Activated T-cell treated with anti-CD3 and anti-CD28 coated beads for 4 hours (primary cell): ENCODE results near the gene ACADSB.

ENCODE experiments used
- DNase-seq: peaks from one replicate; pipeline ENCODE4 v3.0.0-alpha.2; 2020

ACADSB gene

DNA sequence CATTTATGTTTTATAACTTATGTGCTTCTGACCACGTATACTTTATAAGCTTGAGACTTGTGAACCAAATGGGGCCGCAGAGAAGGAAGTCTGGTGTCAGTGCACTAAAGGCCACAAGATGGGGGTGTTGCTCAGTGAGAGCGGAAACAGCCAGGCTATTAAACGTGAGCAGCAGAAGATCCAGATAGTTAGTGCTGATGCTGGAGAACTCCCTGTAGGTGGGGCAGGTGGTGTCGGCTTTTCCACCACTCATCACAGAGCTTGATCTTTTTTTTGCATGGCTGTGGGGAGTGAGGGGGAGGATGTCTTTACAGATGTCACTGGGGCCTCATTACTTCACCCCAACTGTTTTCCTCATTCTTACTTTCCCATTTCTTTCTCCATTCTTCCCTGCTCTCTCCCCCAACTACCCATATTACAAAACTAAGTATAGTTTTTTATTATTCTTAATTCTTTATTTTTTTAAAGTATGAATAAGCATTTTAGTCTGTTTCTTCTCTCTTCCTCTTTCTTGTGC lies 34.7 kb downstream of the ACADSB start:
- peak; percentile 21 for DNase-seq

DNA sequence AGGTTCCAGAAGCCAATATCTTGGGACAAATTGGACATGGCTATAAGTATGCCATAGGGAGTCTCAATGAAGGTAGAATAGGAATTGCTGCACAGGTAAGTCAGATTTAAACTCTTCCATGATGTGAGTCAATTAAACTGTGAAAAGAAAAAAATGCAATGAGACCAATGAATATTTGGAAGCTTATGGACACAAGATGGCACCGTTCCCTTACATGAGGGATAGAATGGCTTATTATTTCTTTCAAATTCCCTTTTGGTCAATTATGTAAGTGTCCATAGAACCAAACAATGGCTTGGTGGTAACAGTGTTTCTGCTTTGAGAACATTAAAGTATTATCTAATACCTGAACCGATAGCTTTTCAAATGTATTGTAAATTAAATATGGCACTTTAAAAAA lies 35.6 kb downstream of the ACADSB start:
- no peak for DNase-seq

DNA sequence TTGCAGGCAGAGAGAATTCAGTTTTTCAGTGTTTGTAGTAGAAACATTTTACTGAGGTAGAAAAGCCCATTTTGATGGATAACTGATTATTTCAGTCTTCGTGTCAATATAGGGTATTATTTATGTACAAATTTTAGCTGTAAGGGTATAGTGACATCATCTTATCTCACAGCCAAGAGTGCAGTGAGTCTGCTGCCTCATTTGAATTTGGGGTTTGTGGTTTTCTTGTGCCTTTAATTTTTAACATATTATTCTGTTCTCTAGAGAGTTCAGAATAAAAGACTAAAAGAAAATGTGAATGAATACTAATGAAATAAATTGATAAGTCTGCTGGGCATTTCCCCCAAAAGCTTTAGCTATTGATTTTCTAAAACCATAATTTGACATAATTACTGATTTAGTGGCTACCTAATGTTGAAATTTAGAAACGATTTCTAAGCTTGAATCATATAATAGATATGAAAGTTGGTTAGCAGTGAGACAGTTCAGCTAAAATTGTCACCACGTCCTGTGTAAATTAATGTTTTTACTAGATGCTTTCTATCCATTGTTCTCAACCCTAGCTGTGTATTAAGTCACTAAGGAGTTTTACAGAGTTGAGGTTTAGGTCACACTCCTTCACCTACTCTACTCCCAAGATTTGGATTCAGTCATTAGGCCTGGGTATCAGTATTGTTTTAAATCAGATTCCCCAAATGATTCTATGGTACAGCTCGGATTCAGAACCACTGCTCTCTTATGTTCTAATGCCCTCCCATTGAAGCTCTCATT lies 37.3 kb downstream of the ACADSB start:
- DNase-seq, result no peak

DNA sequence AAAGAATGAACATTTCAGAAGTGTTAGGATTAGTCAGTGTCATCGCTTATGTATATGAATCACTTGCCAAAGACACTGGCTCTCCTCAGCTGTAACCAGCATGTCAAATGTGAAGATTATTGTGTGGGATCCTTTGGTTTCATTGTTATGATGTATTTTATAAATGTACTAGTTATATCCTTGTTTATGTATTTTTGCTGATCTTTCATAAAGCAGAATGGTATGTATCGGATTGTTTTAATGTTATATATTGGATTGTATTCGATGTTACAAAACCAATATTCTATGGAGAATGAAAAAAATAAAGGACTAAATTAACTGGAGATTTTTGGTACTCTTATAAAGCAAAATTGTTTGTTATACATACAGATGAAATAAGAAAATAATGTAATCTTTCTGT lies 49.2 kb downstream of the ACADSB start:
- DNase-seq, result no peak

DNA sequence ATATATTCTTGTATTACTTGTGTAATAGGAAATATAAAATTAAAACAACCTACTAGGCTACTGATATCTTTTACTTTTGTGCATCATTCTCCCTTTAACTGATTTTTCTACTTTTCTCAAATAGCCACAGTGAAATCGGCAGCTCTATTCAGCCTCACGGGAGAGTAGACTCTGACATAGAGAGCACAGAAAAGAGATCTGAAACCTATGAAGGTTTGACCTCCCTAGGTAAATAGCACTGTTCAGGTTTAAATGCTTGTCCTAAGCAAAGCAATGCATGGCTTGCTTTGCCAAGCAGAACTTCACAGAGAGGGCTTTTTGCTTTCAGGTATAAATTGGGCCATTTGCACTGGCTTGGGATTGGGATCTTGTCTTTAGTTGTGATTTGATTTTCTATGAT lies 53.1 kb downstream of the ACADSB start:
- no peak for DNase-seq

- DNase-seq, result no peak
Measured at GRCh38 chr10:123062726-123063125, 53.9 kb downstream of the ACADSB start.

DNA sequence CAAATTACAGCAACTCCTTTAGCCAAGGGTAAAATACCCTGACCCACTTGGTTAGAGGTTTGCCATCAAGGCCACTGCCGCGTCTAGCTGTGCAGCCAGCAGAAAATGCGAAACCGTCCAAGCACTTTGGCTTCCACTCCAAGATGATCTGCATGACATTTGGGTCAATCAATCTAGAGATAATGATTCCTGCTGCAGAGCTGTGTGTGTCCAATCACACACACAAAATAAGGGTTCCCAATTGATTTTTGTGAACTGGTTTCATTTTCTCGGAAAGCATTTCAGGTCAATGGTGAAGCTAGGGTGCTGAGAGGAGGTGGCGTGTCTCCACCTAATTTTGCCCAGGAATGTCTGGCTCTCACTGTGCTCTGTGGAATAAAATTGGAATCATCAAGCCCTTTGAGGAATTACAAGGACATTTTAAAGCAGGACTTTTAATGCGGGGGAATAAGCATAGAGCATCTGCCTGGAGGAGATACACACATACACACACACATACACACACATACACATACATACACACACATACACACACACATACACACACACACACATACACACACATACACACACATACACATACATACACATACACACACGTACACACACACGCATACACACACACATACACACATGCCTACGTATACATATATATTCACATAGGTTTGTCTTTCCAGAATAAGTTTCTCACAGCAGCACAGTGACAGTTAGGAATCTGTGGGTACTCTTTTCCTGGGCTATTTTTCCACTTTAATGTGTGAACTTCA lies 59.5 kb downstream of the ACADSB start:
- DNase-seq, result no peak

DNA sequence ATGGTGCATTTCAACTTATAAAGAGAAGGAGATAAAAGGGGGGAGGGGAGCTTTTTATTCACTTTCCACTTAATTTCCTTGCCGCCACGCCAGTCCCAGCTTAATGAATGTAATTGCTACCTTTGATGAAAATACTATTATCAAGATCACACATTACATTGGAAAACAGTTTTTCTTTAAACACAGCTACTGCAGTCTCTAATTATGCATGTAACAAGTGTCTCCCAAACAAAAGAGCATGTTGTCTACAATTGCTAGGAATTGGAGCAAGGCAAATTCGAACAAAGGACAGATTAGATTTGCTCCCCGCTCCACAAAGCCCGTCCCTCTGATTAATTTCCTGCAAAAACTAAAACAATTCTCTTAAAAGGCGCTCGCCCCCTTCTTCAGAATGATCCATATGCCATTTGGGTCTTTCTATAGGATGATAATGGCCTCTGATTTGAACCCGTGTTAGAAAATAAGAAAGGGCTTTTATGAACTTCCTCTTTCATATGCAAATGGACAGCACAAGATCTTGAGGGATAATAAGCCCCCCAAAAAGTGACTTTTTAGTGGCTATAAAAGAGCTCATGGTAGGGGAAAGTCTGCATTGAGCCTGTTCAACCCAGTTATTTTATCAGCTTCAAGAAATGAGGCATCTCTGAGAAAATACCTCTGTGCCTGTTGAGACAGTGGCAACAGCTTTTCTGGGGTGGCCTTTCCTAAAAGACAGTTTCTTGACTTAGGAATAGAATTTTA lies 60.6 kb downstream of the ACADSB start:
- DNase-seq, result no peak

- DNase-seq, result no peak
Measured at GRCh38 chr10:123073187-123073586, 64.4 kb downstream of the ACADSB start.

DNA sequence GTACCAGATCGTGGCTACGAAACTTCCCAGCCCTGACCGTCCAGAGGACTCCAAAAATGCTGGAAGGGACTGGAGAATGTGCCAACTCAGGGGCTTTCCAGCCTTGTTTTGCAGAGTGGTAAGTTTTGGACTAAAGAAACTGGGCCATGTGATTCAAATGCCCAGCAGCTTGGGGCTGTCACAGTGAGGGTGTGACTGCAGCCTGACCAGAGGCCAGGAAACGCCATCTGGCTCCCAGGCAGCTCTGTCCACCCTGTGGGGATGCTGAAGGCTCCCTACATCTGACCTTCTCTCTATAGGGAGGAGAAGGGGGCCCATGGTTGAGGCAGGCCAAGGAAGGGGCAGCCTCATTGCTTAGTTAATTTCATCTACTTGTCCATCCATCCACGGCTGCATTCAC lies 65.4 kb downstream of the ACADSB start:
- no peak for DNase-seq

- DNase-seq, result no peak
Measured at GRCh38 chr10:123081896-123082295, 73.1 kb downstream of the ACADSB start.

- no peak for DNase-seq
Measured at GRCh38 chr10:123083811-123084210, 75.0 kb downstream of the ACADSB start.

GRCh38 chr10:123086281-123086680 lies 77.5 kb downstream of the ACADSB start:
- no peak for DNase-seq

GRCh38 chr10:123087348-123087747 lies 78.5 kb downstream of the ACADSB start:
- DNase-seq, result no peak

DNA sequence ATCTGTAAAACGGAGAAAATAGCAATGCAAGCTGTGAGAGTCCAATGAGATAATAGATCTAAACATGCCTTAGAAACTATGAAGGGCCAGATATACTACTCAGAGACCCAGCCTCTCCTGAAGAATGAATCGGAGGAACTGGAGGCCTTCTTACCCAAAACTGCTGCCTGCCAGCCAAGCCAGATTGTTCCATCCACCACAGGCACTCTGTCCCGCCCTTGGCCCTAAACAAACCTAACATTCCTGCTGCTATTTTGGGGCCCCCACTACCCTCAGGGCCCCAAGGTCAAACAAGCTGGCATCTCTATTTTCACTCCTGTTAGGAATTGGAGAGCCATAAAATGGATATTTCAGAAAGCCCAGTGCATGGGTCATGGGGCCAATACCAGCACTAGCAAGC lies 79.0 kb downstream of the ACADSB start:
- DNase-seq, result no peak

DNA sequence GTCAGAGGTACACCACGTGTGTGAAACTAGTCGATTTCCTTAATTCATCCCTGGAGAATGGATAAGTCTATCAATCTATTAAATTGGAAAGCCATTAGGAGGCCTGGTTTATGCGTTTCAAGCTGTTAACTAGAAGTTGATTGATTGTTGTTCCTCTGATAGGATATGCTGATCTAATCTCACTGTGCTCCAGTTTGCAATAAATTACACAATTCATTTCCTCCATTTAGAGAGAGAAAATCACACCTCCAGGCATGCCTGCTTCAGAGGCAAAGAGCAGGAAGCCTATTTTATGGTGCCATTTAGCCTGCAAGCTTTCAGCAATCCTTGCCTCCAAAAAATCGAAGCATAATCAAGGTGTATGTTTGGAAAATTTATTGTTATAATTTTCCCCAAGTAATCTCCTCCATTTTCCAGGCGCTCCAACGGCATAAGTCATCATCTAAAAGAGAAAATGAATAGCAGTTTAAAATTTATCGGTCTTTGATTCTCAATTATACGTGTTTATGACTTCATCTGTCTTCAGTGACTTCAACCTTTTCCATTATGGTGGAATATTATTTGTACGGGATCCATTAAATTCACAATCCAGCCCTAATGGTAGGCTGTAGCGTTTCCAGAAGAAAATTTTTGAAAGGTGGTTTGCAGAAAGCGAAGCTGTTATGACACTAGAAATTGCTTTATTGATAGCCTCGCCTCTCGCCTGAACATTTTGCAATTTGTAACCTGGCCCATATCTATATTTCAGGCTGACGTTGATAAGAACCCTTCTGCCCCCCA lies 84.0 kb downstream of the ACADSB start:
- DNase-seq, result no peak

DNA sequence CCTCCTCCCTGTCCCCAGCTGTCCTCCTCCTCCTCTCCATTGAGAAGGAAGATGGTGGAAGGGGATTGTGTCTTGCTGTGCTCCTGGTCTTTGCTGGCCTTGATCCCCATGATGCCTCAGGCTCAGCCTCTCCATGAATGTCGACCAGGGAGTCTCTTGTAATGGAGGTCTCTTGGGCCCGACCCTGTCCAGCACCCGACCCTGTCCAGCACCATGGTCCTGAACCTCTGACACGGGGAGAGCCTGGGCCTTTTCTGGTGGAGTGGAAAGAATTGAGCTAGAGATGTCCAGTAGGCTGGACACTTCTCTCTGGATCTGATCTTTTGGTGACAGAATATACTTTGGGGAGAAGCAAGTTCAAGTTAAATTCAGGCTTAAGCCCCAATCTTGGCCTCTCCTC lies 84.7 kb downstream of the ACADSB start:
- no peak for DNase-seq

DNA sequence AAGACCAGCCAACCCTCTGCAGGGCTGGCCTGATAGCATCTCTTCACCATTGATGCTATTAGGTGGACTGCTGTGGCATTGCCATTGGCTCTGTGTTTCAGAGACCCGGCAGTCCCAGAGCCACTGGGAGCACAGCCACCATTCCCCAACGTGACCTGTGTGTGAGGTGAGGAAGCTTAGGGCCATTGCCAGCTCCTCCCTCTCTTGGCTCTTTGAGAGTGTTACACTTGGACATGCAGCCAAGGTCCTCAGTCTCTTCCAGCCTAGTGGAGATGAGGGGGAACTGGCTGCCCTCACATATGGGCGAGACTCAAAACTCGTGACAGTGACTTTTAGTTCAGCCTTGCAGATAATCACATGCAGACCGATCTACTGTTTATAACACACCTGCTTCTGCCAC lies 87.6 kb downstream of the ACADSB start:
- DNase-seq, result no peak

GRCh38 chr10:123097039-123097438 lies 88.2 kb downstream of the ACADSB start:
- no peak for DNase-seq

DNA sequence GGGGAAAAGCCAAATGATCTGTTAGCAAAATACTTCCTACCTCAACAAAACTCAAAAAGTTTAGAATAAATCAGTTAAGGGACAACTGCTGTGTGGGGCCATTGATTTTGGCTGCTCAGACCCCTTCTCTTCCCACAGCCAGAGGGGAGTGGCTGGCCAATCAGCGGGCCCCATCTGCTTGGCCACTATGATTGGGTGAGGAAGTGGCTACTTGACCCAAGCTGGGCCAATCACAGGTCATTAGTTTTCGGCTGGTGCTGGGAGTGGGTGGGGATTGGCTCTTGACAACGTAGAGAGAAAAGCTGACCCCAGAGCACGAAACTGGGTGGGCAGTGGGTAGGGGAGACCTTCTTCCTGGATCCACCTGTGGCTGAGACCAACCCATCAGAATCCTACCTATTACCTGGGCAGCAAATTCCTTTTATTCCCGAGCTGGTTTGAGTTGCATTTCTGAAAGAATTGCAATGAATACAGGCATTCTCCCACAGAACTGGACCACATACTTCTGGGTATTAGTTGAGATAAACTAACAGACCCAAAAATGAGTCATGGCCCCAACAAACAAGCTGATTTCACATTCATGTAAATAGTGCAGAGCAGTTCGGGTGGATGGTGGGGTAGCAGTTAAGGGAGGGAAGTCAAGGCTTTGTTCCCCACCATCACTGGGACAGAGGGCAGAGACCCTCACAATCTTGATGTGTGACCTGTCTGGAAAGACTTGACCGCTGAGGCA lies 91.4 kb downstream of the ACADSB start:
- DNase-seq, result no peak

DNA sequence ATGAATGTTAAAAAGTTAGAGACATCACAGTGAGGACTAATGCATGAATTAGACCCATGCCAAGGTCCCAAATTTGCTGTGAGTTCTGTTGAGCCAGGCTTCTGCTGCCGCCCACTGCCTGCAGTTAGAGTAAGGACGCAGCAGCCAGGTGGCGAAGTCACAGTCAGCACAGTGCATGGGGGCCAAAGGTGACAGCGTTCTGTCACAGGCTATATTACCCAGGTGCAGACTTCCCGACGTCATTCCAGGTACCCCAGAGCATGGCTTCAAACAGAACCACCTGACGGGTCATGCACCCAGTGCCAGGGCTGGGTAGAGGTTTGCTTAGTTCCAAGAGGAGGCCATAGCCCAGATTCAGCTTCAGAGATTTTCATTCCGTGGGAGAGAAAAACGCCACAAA lies 93.1 kb downstream of the ACADSB start:
- no peak for DNase-seq

- DNase-seq, result no peak
Measured at GRCh38 chr10:123102673-123103072, 93.9 kb downstream of the ACADSB start.
